Neuronal stem cell (in vitro differentiated cells): ENCODE measurements around the gene PAFAH2.

Experiments used
- DNase-seq: peaks from one replicate; pipeline ENCODE4 v3.0.0-alpha.2; 2013; ENCODE audit warnings: low spot score
- H2AFZ ChIP-seq: one replicate; pipeline ENCODE4 v1.6.1; 2013; ENCODE audit warnings: mild to moderate bottlenecking, low read length, inconsistent platforms
- H2AK5ac ChIP-seq: 2 replicates; pipeline ENCODE4 v1.6.1; 2013; ENCODE audit warnings: low read depth, mild to moderate bottlenecking, inconsistent platforms, low read length, moderate library complexity, mixed read lengths
- H2BK120ac ChIP-seq: 2 replicates; pipeline ENCODE4 v1.6.1; 2013; ENCODE audit warnings: low read depth, mild to moderate bottlenecking, inconsistent platforms, low read length, moderate library complexity, mixed read lengths
- H2BK12ac ChIP-seq: one replicate; pipeline ENCODE4 v1.6.1; 2013; ENCODE audit warnings: low read length, inconsistent platforms
- H2BK15ac ChIP-seq: 2 replicates; pipeline ENCODE4 v1.6.1; 2013; ENCODE audit warnings: mild to moderate bottlenecking, low read length, inconsistent platforms, mixed read lengths
- H2BK5ac ChIP-seq: one replicate; pipeline ENCODE4 v1.6.1; 2013; ENCODE audit warnings: inconsistent platforms, mild to moderate bottlenecking, low read length, moderate library complexity
- H3K14ac ChIP-seq: one replicate; pipeline ENCODE4 v1.6.1; 2013; ENCODE audit warnings: low read length, inconsistent platforms
- H3K18ac ChIP-seq: 2 replicates; pipeline ENCODE4 v1.6.1; 2013; ENCODE audit warnings: low read length, inconsistent platforms
- H3K23ac ChIP-seq: 2 replicates; pipeline ENCODE4 v1.6.1; 2013; ENCODE audit warnings: low read depth, mild to moderate bottlenecking, mixed read lengths, low read length, inconsistent platforms; ENCODE audit not compliant: poor library complexity
- H3K27ac ChIP-seq: replicated peaks from 3 replicates; pipeline ENCODE4 v1.5.1; 2013; ENCODE audit warnings: low read length, inconsistent platforms
- H3K27me3 ChIP-seq, 3 experiments: 2 replicates each; pipeline ENCODE4 v1.6.1; 2013; ENCODE audit warnings: low read length in 3 of 3, mild to moderate bottlenecking in 2 of 3, inconsistent platforms in 1 of 3, low read depth in 1 of 3, mixed read lengths in 1 of 3, moderate library complexity in 1 of 3; ENCODE audit not compliant: control insufficient read depth in 3 of 3, insufficient read depth in 3 of 3
- H3K36me3 ChIP-seq, 2 donors: replicated peaks in 1 of 2; 2 replicates each; pipeline ENCODE4 v1.6.1; 2013; ENCODE audit warnings: low read length in 2 of 2; ENCODE audit not compliant: control insufficient read depth in 2 of 2, insufficient read depth in 2 of 2
- H3K4ac ChIP-seq: 2 replicates; pipeline ENCODE4 v1.6.1; 2013; ENCODE audit warnings: inconsistent platforms, mild to moderate bottlenecking, low read length, moderate library complexity
- H3K4me1 ChIP-seq, 2 donors: 1 replicate in 1 of 2; 2 replicates in 1 of 2; pipeline ENCODE4 v1.6.1; 2013; ENCODE audit warnings: low read length in 2 of 2, low read depth in 1 of 2; ENCODE audit not compliant: control insufficient read depth in 2 of 2, insufficient read depth in 1 of 2
- H3K4me2 ChIP-seq: one replicate; pipeline ENCODE4 v1.6.1; 2013; ENCODE audit warnings: mild to moderate bottlenecking, low read length, inconsistent platforms; ENCODE audit not compliant: insufficient read depth, poor library complexity, severe bottlenecking
- H3K4me3 ChIP-seq, 2 donors: 2 replicates each; pipeline ENCODE4 v1.5.1; 2013; ENCODE audit warnings: low read length in 2 of 2, mild to moderate bottlenecking in 2 of 2, inconsistent platforms in 1 of 2, moderate library complexity in 1 of 2
- H3K79me1 ChIP-seq: one replicate; pipeline ENCODE4 v1.6.1; 2013; ENCODE audit warnings: low read depth, mild to moderate bottlenecking, inconsistent platforms, low read length, moderate library complexity
- H3K9ac ChIP-seq: one replicate; pipeline ENCODE4 v1.6.1; 2013; ENCODE audit warnings: mild to moderate bottlenecking, low read depth, low read length, inconsistent platforms; ENCODE audit not compliant: poor library complexity
- H3K9me3 ChIP-seq, 2 donors: replicated peaks in 1 of 2; 2 replicates each; pipeline versions ENCODE3 to v1.6.1; 2013; ENCODE audit warnings: low read length in 2 of 2, mild to moderate bottlenecking in 2 of 2, inconsistent platforms in 1 of 2, low read depth in 1 of 2, mixed read lengths in 1 of 2, moderate library complexity in 1 of 2; ENCODE audit not compliant: control insufficient read depth in 2 of 2, insufficient read depth in 1 of 2
- H4K8ac ChIP-seq: one replicate; pipeline ENCODE4 v1.6.1; 2013; ENCODE audit warnings: low read depth, mild to moderate bottlenecking, inconsistent platforms, low read length, moderate library complexity
- H4K91ac ChIP-seq: one replicate; pipeline ENCODE4 v1.6.1; 2013; ENCODE audit warnings: low read length, low read depth, mild to moderate bottlenecking, inconsistent platforms; ENCODE audit not compliant: poor library complexity
- WGBS, 2 donors: extraction: QIAGEN DNeasy Blood & Tissue Kit; methylation state at CpG; one replicate each; pipeline ENCODE4 v1.1.7; 2013; ENCODE audit warnings: missing lambda C conversion rate in 2 of 2, mixed read lengths in 1 of 2; ENCODE audit not compliant: insufficient read length in 2 of 2, insufficient replicate concordance in 1 of 2; ENCODE audit errors: extremely low coverage in 2 of 2; 5-methylcytosine and 5-hydroxymethylcytosine counted together

Gene PAFAH2

GRCh38 chr1:26023826-26024225 is 26.0 kb upstream of the PAFAH2 start:
- H3K4me2 ChIP-seq = no peak overlapping the region
- H3K4ac ChIP-seq = no peak overlapping the region
- no peak overlapping the region for H2BK120ac ChIP-seq
- H3K79me1 ChIP-seq = no peaks in the 10 kb centered on the region
- no peak overlapping the region for H3K18ac ChIP-seq
- no peak overlapping the region for H2BK15ac ChIP-seq
- no CpG with 5 or more reads among the region's 5 CpGs for WGBS, 2 donors
- no peak overlapping the region for H4K91ac ChIP-seq
- H2BK5ac ChIP-seq = no peak overlapping the region
- H3K9me3 ChIP-seq = no peaks in the 10 kb centered on the region
- no peak for DNase-seq
- no peak overlapping the region for H3K4me3 ChIP-seq
- no peak overlapping the region for H2BK12ac ChIP-seq
- no peak overlapping the region for H3K27ac ChIP-seq
- H3K4me1 ChIP-seq = peaks cover 7 to 28% of the 10 kb centered on the region in 2 donors
- no peaks in the 10 kb centered on the region for H3K36me3 ChIP-seq
- H3K23ac ChIP-seq = no peak overlapping the region
- H2AFZ ChIP-seq = no peak overlapping the region
- no peak overlapping the region for H2AK5ac ChIP-seq
- no peak overlapping the region for H4K8ac ChIP-seq
- no peak overlapping the region for H3K9ac ChIP-seq
- H3K14ac ChIP-seq = no peak overlapping the region
- H3K27me3 ChIP-seq = peaks cover 0 to 8% (median 0%) of the 10 kb centered on the region in 3 experiments

- H3K9ac ChIP-seq = no peak overlapping the region
- peaks cover 0 to 8% (median 0%) of the 10 kb centered on the region in 3 experiments for H3K27me3 ChIP-seq
- no peak overlapping the region for H3K4me2 ChIP-seq
- no peak overlapping the region for H3K14ac ChIP-seq
- no peak overlapping the region for H2BK5ac ChIP-seq
- no peaks in the 10 kb centered on the region for H3K36me3 ChIP-seq
- no peak overlapping the region for H2AFZ ChIP-seq
- no peaks in the 10 kb centered on the region for H3K9me3 ChIP-seq
- no peak overlapping the region for H3K4me3 ChIP-seq
- peak overlapping the region; percentile 12 for H2BK15ac ChIP-seq
- no peak overlapping the region for H2BK120ac ChIP-seq
- no peak overlapping the region for H3K4ac ChIP-seq
- H3K4me1 ChIP-seq = peaks cover 7 to 33% of the 10 kb centered on the region in 2 donors
- no peak for DNase-seq
- H3K18ac ChIP-seq = peak overlapping the region; percentile 54
- no peak overlapping the region for H4K8ac ChIP-seq
- H3K79me1 ChIP-seq = no peaks in the 10 kb centered on the region
- H2AK5ac ChIP-seq = peak overlapping the region; percentile 36
- peak overlapping the region; percentile 23 for H3K23ac ChIP-seq
- no peak overlapping the region for H3K27ac ChIP-seq
- H2BK12ac ChIP-seq = no peak overlapping the region
- H4K91ac ChIP-seq = no peak overlapping the region
- no CpG with 5 or more reads among the region's 13 CpGs for WGBS, 2 donors
Measured at GRCh38 chr1:26023009-26023408, 25.1 kb upstream of the PAFAH2 start.

- H3K79me1 ChIP-seq = no peaks in the 10 kb centered on the region
- no peak overlapping the region for H3K4me2 ChIP-seq
- no peaks in the 10 kb centered on the region for H3K9me3 ChIP-seq
- H4K91ac ChIP-seq = no peak overlapping the region
- H4K8ac ChIP-seq = no peak overlapping the region
- H3K4ac ChIP-seq = no peak overlapping the region
- peak overlapping the region; percentile 22 to 57 for H3K4me3 ChIP-seq
- H3K36me3 ChIP-seq = no peaks in the 10 kb centered on the region
- no CpG with 5 or more reads among the region's 8 CpGs for WGBS, 2 donors
- peaks cover 0 to 8% (median 0%) of the 10 kb centered on the region in 3 experiments for H3K27me3 ChIP-seq
- H3K9ac ChIP-seq = peak overlapping the region; percentile 89
- no peak overlapping the region for H3K18ac ChIP-seq
- H3K23ac ChIP-seq = no peak overlapping the region
- DNase-seq = no peak
- no peak overlapping the region for H3K14ac ChIP-seq
- H3K4me1 ChIP-seq = peaks cover 8 to 37% of the 10 kb centered on the region in 2 donors
- peak overlapping the region; percentile 36 for H2AK5ac ChIP-seq
- no peak overlapping the region for H3K27ac ChIP-seq
- peak overlapping the region; percentile 12 for H2BK15ac ChIP-seq
- no peak overlapping the region for H2BK12ac ChIP-seq
- H2AFZ ChIP-seq = no peak overlapping the region
- H2BK5ac ChIP-seq = peak overlapping the region; percentile 40
- no peak overlapping the region for H2BK120ac ChIP-seq
Measured at GRCh38 chr1:26022404-26022779, 24.5 kb upstream of the PAFAH2 start.

DNA sequence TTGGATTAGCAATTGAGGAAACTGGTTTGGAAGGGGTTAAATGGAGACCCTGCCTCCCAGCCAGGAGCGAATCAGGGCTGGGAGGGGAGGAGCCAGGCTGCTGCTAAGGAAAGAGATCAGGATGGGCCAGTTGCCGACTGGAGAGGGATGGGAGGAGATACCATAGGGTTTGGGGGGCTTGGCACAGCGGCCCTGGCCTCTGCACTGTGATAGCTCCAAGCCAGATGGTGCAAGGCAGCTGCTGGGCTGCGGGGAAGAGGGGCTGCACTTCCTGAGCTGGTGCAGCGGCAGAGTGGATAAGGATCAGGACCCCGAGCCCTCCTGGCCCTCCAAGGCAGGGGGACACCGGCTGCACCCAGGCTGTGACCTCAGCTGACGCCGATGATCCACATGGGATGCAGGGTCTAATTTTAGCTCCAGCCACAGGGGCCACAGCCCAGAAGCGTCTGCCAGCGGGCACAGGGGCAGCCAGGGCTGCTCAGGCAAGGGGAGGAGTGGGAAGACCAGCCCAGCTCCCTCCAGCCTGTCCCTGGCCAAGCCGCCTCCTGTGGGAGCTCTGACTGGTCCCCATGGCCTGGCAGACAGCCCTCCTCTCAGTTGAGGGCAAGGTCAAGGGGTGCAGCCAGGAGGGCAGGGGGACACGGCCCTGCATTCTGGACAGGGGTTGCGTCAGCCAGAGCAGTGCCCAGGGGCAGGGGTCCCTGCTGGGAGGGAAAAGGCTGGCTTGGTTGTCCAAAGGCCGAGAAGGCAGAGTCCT is 24.0 kb upstream of the PAFAH2 start, which contains the start of gene EXTL1:
TSS of gene EXTL1 (plus strand) at position 129 of the 757 bp plus-strand sequence. CDS start 872 bp downstream, outside the sequence.
- H2BK12ac ChIP-seq = no peak within 1 kb of the TSS
- peak within 1 kb of the TSS; percentile 22 to 57 for H3K4me3 ChIP-seq
- peak within 1 kb of the TSS; percentile 91 for H2AFZ ChIP-seq
- no peaks in the 10 kb centered on the region for H3K9me3 ChIP-seq
- H3K9ac ChIP-seq = peak within 1 kb of the TSS; percentile 89
- H3K27me3 ChIP-seq = peaks cover 0 to 8% (median 0%) of the 10 kb centered on the region in 3 experiments
- no peak within 1 kb of the TSS for H3K27ac ChIP-seq
- H4K8ac ChIP-seq = no peak within 1 kb of the TSS
- H3K18ac ChIP-seq = peak within 1 kb of the TSS; percentile 84
- peak within 1 kb of the TSS; percentile 40 for H2BK5ac ChIP-seq
- H4K91ac ChIP-seq = no peak within 1 kb of the TSS
- no peak within 1 kb of the TSS for H3K4ac ChIP-seq
- H3K14ac ChIP-seq = peak within 1 kb of the TSS; percentile 14
- H2BK120ac ChIP-seq = no peak within 1 kb of the TSS
- DNase-seq = peak; percentile 68
- H3K36me3 ChIP-seq = no peaks in the 10 kb centered on the region
- H3K79me1 ChIP-seq = no peaks in the 10 kb centered on the region
- peak within 1 kb of the TSS; percentile 52 for H3K4me2 ChIP-seq
- H2AK5ac ChIP-seq = peak within 1 kb of the TSS; percentile 53
- H3K4me1 ChIP-seq = peaks cover 8 to 42% of the 10 kb centered on the region in 2 donors
- peak within 1 kb of the TSS; percentile 12 for H2BK15ac ChIP-seq
- WGBS, 2 donors = no CpG with 5 or more reads among the region's 15 CpGs
- H3K23ac ChIP-seq = peak within 1 kb of the TSS; percentile 37
